Fibroblast of lung (primary cell): ENCODE measurements around the gene ESRP2. TPM values are rescaled to one million over a fixed set of nuclear protein-coding genes. Genes with fewer than 3 reads are reported as not detected.

Experiments used
- DNase-seq, 2 donors: peaks; one replicate each; pipeline versions ENCODE4 v3.0.0 to v3.0.0-alpha.2; 2010; ENCODE audit warnings: low read depth in 2 of 2
- H2AFZ ChIP-seq: 2 replicates; pipeline ENCODE4 v1.5.1; 2012; ENCODE audit warnings: low read length, control low read depth, inconsistent platforms
- H3K27ac ChIP-seq: 2 replicates; pipeline ENCODE4 v1.5.1; 2011; ENCODE audit warnings: low read length, control low read depth; ENCODE audit not compliant: insufficient read depth
- H3K27me3 ChIP-seq: 2 replicates; pipeline ENCODE4 v1.5.1; 2011; ENCODE audit warnings: mild to moderate bottlenecking, low read length; ENCODE audit not compliant: control insufficient read depth, insufficient read depth
- H3K36me3 ChIP-seq: 2 replicates; pipeline ENCODE4 v1.5.1; 2011; ENCODE audit warnings: low read length; ENCODE audit not compliant: control insufficient read depth, insufficient read depth
- H3K4me1 ChIP-seq: 2 replicates; pipeline ENCODE4 v1.5.1; 2011; ENCODE audit warnings: low read length; ENCODE audit not compliant: control insufficient read depth, insufficient read depth; ENCODE audit errors: extremely low read depth
- H3K4me2 ChIP-seq: 2 replicates; pipeline ENCODE4 v1.5.1; 2011; ENCODE audit warnings: low read length, control low read depth; ENCODE audit not compliant: insufficient read depth; ENCODE audit errors: extremely low read depth
- H3K4me3 ChIP-seq, 4 experiments: fragments of 200-600 bp in 1 of 4; sonication (generic) in 1 of 4; replicated peaks in 1 of 4; 2 replicates each; pipeline ENCODE4 v1.5.1; 2011 to 2016; ENCODE audit warnings: low read length in 4 of 4, low read depth in 3 of 4, mild to moderate bottlenecking in 3 of 4, control low read depth in 2 of 4, inconsistent platforms in 1 of 4, mixed read lengths in 1 of 4; ENCODE audit not compliant: insufficient read depth in 1 of 4; ENCODE audit errors: control extremely low read depth in 1 of 4
- H3K79me2 ChIP-seq: 2 replicates; pipeline ENCODE4 v1.5.1; 2012; ENCODE audit warnings: mild to moderate bottlenecking, low read length, inconsistent platforms; ENCODE audit not compliant: control insufficient read depth, insufficient read depth
- H3K9ac ChIP-seq: 2 replicates; pipeline ENCODE4 v1.5.1; 2011; ENCODE audit warnings: mild to moderate bottlenecking, low read length, control low read depth; ENCODE audit not compliant: insufficient read depth
- H3K9me3 ChIP-seq: 2 replicates; pipeline ENCODE4 v1.5.1; 2012; ENCODE audit warnings: low read depth, low read length; ENCODE audit not compliant: control insufficient read depth, insufficient read depth
- H4K20me1 ChIP-seq: 2 replicates; pipeline ENCODE4 v1.5.1; 2011; ENCODE audit warnings: low read length; ENCODE audit not compliant: control insufficient read depth, insufficient read depth; ENCODE audit errors: extremely low read depth
- CTCF ChIP-seq, 2 donors: IDR thresholded peaks in 1 of 2; conservative IDR thresholded peaks in 1 of 2; 1 replicate in 1 of 2; 2 replicates in 1 of 2; pipeline ENCODE4 v1.5.1; 2011 to 2012; ENCODE audit warnings: low read length in 2 of 2, control low read depth in 1 of 2, inconsistent platforms in 1 of 2, low read depth in 1 of 2, mild to moderate bottlenecking in 1 of 2
- EZH2 ChIP-seq: IDR thresholded peaks from 2 replicates; pipeline ENCODE4 v1.5.1; 2012; ENCODE audit warnings: low read length, control low read depth, mild to moderate bottlenecking; ENCODE audit errors: missing control alignments
- polyA plus RNA-seq, 2 donors: library from polyadenylated mRNA; depleted of rRNA in 1 of 2; stranded (reverse) in 1 of 2; unstranded in 1 of 2; fragments of >200 nt; gene quantifications; 2 replicates each; pipeline ENCODE4 v1.2.1, GENCODE V29; 2011 to 2012; ENCODE audit warnings: missing spikeins in 1 of 2
- total RNA-seq: library from RNA; depleted of rRNA; stranded (reverse); fragments of >200 nt; gene quantifications from 2 replicates; pipeline ENCODE4 v1.2.1, GENCODE V29; 2014

ESRP2 gene
- total and polyA plus RNA-seq, 2 donors (not counting 1 experiment from before 2014, with no cell fraction given) = 0.08 to 0.17 TPM

GRCh38 chr16:68226116-68226515 lies 9.8 kb downstream of the ESRP2 start:
- H3K27ac ChIP-seq = no peak overlapping the region
- H3K4me2 ChIP-seq = no peak overlapping the region
- H3K9me3 ChIP-seq = no peaks in the 10 kb centered on the region
- H3K4me3 ChIP-seq = no peak overlapping the region
- DNase-seq = no peak
- H3K9ac ChIP-seq = no peak overlapping the region
- no peak overlapping the region for H2AFZ ChIP-seq
- peaks cover 3% of the 10 kb centered on the region for H3K4me1 ChIP-seq
- H3K36me3 ChIP-seq = peaks cover 2% of the 10 kb centered on the region
- no peak for TF ChIP-seq CTCF (conservative IDR thresholded peaks at IDR 0.05 in 1 of 2, IDR thresholded peaks at IDR 0.05 in 1 of 2; ENCODE audit: low read depth in 1 of 2, low read length in 2 of 2)
- no peak for TF ChIP-seq EZH2
- H3K79me2 ChIP-seq = no peaks in the 10 kb centered on the region
- H4K20me1 ChIP-seq = no peaks in the 10 kb centered on the region
- H3K27me3 ChIP-seq = no peaks in the 10 kb centered on the region

- no peaks in the 10 kb centered on the region for H3K79me2 ChIP-seq
- no peaks in the 10 kb centered on the region for H3K36me3 ChIP-seq
- peaks cover 3% of the 10 kb centered on the region for H3K4me1 ChIP-seq
- H3K27me3 ChIP-seq = no peaks in the 10 kb centered on the region
- no peaks in the 10 kb centered on the region for H3K9me3 ChIP-seq
- no peak overlapping the region for H3K9ac ChIP-seq
- no peak overlapping the region for H3K27ac ChIP-seq
- H3K4me2 ChIP-seq = no peak overlapping the region
- no peak overlapping the region for H3K4me3 ChIP-seq
- no peak for TF ChIP-seq CTCF (conservative IDR thresholded peaks at IDR 0.05 in 1 of 2, IDR thresholded peaks at IDR 0.05 in 1 of 2; ENCODE audit: low read depth in 1 of 2, low read length in 2 of 2)
- no peak for TF ChIP-seq EZH2
- no peaks in the 10 kb centered on the region for H4K20me1 ChIP-seq
- no peak overlapping the region for H2AFZ ChIP-seq
- DNase-seq = no peak
Observed at GRCh38 chr16:68223072-68223471, 12.9 kb downstream of the ESRP2 start.

DNA sequence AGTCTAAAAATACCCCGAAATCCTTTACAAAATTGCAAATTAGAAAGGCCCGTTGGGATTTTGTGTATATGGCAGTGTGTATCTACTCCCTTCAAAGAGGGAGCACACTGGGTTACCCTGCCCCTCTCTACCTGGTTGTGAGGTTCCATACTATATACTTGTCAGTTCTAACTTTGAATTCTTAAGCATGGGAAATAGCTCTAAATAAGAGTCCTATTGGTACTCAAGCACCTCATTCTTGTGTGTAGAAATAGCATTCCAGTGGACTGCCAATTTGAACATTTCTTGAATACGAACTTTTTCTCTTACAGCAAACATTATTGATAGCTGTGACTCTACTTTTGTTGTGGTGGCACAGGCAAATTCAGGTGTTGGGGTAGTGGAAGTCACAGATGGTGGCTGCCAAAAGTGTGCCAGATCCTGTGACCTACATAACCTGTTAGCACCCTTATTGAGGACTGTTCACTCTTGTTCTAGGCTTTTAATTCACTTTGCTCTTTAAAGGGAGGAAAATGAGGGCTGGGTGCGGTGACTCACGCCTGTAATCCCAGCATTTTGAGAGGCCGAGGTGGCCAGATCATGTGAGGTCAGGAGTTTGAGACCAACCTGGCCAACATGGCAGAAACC lies 16.1 kb downstream of the ESRP2 start:
- TF ChIP-seq EZH2 = no peak
- no peak for TF ChIP-seq CTCF (conservative IDR thresholded peaks at IDR 0.05 in 1 of 2, IDR thresholded peaks at IDR 0.05 in 1 of 2; ENCODE audit: low read depth in 1 of 2, low read length in 2 of 2)
- no peaks in the 10 kb centered on the region for H4K20me1 ChIP-seq
- H3K36me3 ChIP-seq = no peaks in the 10 kb centered on the region
- no peaks in the 10 kb centered on the region for H3K27me3 ChIP-seq
- no peak overlapping the region for H3K27ac ChIP-seq
- no peak overlapping the region for H3K9ac ChIP-seq
- no peak overlapping the region for H3K4me2 ChIP-seq
- no peak overlapping the region for H3K4me3 ChIP-seq
- H3K79me2 ChIP-seq = no peaks in the 10 kb centered on the region
- DNase-seq = no peak
- H2AFZ ChIP-seq = no peak overlapping the region
- H3K4me1 ChIP-seq = no peaks in the 10 kb centered on the region
- H3K9me3 ChIP-seq = no peaks in the 10 kb centered on the region
